ENCODE results near the gene SGSM2.

SGSM2 gene

GRCh38 chr17:2427215-2427614 is 89.9 kb downstream of the SGSM2 start:
- no peak for DNase-seq

GRCh38 chr17:2427910-2428309 is 90.6 kb downstream of the SGSM2 start:
- DNase-seq: no peak
